Fibroblast of lung (primary cell): ENCODE measurements around the gene FBLIM1.

ENCODE experiments used
- CTCF ChIP-seq, 2 donors: IDR thresholded peaks in 1 of 2; conservative IDR thresholded peaks in 1 of 2; 1 replicate in 1 of 2; 2 replicates in 1 of 2; pipeline ENCODE4 v1.5.1; 2011 to 2012; ENCODE audit warnings: low read length in 2 of 2, control low read depth in 1 of 2, inconsistent platforms in 1 of 2, low read depth in 1 of 2, mild to moderate bottlenecking in 1 of 2
- EZH2 ChIP-seq: IDR thresholded peaks from 2 replicates; pipeline ENCODE4 v1.5.1; 2012; ENCODE audit warnings: low read length, control low read depth, mild to moderate bottlenecking; ENCODE audit errors: missing control alignments

- TF ChIP-seq CTCF (conservative IDR thresholded peaks at IDR 0.05 in 1 of 2, IDR thresholded peaks at IDR 0.05 in 1 of 2; ENCODE audit: low read depth in 1 of 2, low read length in 2 of 2), result no peak
- TF ChIP-seq EZH2, result no peak
Measured at GRCh38 chr1:15762546-15762945, 4.0 kb downstream of the FBLIM1 start.
